HG02885 (cell line): ENCODE data around the gene ZBED4.

Experiments used
- ATAC-seq: cut with Tn5 transposase; IDR thresholded peaks from one replicate; pipeline ENCODE4 v1.9.1; 2021; ENCODE audit warnings: mild to moderate bottlenecking; ENCODE audit not compliant: unreplicated experiment, poor library complexity

The ZBED4 gene

GRCh38 chr22:49872347-49872746, 18.7 kb downstream of the ZBED4 start:
- ATAC-seq = no peak

- ATAC-seq = no peak
Measured at GRCh38 chr22:49873228-49873940, 19.7 kb downstream of the ZBED4 start.

GRCh38 chr22:49877642-49878041, 24.0 kb downstream of the ZBED4 start:
- ATAC-seq = no peak

- no peak for ATAC-seq
Measured at GRCh38 chr22:49878206-49878605, 24.6 kb downstream of the ZBED4 start.

GRCh38 chr22:49879871-49880270, 26.2 kb downstream of the ZBED4 start:
- ATAC-seq = no peak

- no peak for ATAC-seq
Measured at GRCh38 chr22:49880281-49880680, 26.6 kb downstream of the ZBED4 start.

- ATAC-seq = no peak
Measured at GRCh38 chr22:49881856-49882255, 28.2 kb downstream of the ZBED4 start.

GRCh38 chr22:49882519-49883293, 29.1 kb downstream of the ZBED4 start:
- no peak for ATAC-seq

- no peak for ATAC-seq
Measured at GRCh38 chr22:49883294-49883640, 29.6 kb downstream of the ZBED4 start.

GRCh38 chr22:49884075-49884474, 30.4 kb downstream of the ZBED4 start:
- no peak for ATAC-seq

GRCh38 chr22:49884503-49885260, 31.0 kb downstream of the ZBED4 start:
- ATAC-seq = no peak

- no peak for ATAC-seq
Measured at GRCh38 chr22:49885281-49885680, 31.6 kb downstream of the ZBED4 start.

GRCh38 chr22:49885881-49886280, 32.2 kb downstream of the ZBED4 start:
- no peak for ATAC-seq

- ATAC-seq = no peak
Measured at GRCh38 chr22:49886346-49887063, 32.9 kb downstream of the ZBED4 start.

- no peak for ATAC-seq
Measured at GRCh38 chr22:49887064-49887451, 33.4 kb downstream of the ZBED4 start.

- no peak for ATAC-seq
Measured at GRCh38 chr22:49887702-49888101, 34.1 kb downstream of the ZBED4 start.

GRCh38 chr22:49889071-49889470, 35.4 kb downstream of the ZBED4 start:
- no peak for ATAC-seq

- ATAC-seq = no peak
Measured at GRCh38 chr22:49892226-49892899, 38.7 kb downstream of the ZBED4 start.

GRCh38 chr22:49893025-49893424, 39.4 kb downstream of the ZBED4 start:
- no peak for ATAC-seq
